ENCODE data around the gene USP6NL.

DNA sequence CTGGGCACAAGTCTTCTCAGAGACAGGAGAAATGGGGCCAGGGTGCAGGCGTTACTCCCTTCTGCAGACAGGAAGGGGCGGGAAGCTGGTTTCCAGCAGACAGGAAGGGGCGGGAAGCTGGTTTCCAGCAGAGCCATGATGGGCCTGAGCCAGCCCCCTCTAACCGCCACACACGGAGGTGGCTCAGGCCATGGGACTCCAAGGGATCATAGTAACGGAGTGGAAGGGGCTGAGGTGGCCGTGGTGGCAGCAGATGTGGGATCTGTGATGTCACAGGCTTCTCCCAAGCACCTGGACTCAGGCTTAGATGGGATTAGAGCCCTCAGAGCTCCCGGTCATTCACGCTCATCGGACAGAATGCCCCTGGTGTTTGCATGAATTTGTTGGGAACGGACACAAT is 177.8 kb downstream of the USP6NL start:
- TF ChIP-seq, protein P1, sequence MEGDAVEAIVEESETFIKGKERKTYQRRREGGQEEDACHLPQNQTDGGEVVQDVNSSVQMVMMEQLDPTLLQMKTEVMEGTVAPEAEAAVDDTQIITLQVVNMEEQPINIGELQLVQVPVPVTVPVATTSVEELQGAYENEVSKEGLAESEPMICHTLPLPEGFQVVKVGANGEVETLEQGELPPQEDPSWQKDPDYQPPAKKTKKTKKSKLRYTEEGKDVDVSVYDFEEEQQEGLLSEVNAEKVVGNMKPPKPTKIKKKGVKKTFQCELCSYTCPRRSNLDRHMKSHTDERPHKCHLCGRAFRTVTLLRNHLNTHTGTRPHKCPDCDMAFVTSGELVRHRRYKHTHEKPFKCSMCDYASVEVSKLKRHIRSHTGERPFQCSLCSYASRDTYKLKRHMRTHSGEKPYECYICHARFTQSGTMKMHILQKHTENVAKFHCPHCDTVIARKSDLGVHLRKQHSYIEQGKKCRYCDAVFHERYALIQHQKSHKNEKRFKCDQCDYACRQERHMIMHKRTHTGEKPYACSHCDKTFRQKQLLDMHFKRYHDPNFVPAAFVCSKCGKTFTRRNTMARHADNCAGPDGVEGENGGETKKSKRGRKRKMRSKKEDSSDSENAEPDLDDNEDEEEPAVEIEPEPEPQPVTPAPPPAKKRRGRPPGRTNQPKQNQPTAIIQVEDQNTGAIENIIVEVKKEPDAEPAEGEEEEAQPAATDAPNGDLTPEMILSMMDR (IDR thresholded peaks at IDR 0.05) = no peak
- no peak for TF ChIP-seq EZH2 (IDR thresholded peaks at IDR 0.05)
